GM12865 (cell line): ENCODE results near the gene BASP1.
A peak's percentile ranks its signal among the peaks of the same experiment; 100 is the strongest.

Experiments
- DNase-seq: peaks from one replicate; pipeline ENCODE4 v3.0.0; 2010; ENCODE audit warnings: low read depth
- H3K4me3 ChIP-seq: 2 replicates; pipeline ENCODE4 v1.5.1; 2011; ENCODE audit warnings: mild to moderate bottlenecking, low read depth, low read length, control low read depth
- CTCF ChIP-seq: IDR thresholded peaks from 2 replicates; pipeline ENCODE4 v1.5.1; 2011; ENCODE audit warnings: low read length, control low read depth, low read depth, inconsistent platforms; ENCODE audit not compliant: insufficient read depth; ENCODE audit errors: missing control alignments

The BASP1 gene

GRCh38 chr5:17185349-17185748 lies 32.1 kb upstream of the BASP1 start:
- no peak for DNase-seq
- no peak overlapping the region for H3K4me3 ChIP-seq
- TF ChIP-seq CTCF = no peak

DNA sequence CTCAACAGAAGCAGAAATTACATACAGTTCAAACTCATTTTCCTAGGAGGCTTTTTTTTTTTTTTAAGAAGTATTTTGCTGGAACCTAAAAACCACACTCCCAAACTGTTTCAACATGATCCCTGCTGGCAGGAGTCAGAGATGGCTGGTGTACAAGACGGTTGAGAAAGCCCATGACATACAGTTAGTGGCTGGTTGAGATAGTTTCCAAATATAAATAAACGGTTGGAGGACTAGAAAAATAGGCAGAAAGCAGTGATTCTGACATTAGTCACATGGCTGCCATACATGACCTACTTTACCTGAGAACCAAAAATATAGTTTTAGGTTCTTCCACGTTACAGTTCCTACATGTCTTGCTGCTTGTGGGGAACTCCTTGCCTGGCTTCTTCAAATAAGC lies 31.7 kb upstream of the BASP1 start:
- DNase-seq = no peak
- TF ChIP-seq CTCF = no peak
- H3K4me3 ChIP-seq = no peak overlapping the region

DNA sequence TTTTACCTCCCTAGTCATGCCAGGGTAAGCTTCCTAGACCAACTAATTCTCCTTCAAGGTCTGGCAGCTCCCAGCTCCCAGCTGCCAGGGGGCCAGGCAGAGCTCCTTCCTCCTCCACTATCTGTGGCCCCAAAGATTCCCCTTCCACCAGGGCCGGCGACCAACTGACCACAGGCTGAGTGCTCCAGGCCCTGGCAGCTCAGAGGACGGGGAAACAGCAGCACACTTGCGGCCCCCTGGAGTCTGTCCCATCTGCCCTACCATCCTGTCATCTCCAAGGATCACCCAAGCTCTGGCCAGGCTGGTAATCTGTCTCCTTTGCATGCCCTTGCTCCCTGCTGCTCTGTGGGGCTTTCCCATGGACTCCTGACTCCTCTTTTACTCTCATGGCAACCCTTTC lies 31.2 kb upstream of the BASP1 start:
- TF ChIP-seq CTCF = no peak
- no peak for DNase-seq

GRCh38 chr5:17187011-17187785 lies 30.2 kb upstream of the BASP1 start:
- no peak for DNase-seq
- no peak for TF ChIP-seq CTCF
- H3K4me3 ChIP-seq = no peak overlapping the region

More for the DNA sequence above, 31.2 kb upstream of the BASP1 start:
- no peak overlapping the region for H3K4me3 ChIP-seq

DNA sequence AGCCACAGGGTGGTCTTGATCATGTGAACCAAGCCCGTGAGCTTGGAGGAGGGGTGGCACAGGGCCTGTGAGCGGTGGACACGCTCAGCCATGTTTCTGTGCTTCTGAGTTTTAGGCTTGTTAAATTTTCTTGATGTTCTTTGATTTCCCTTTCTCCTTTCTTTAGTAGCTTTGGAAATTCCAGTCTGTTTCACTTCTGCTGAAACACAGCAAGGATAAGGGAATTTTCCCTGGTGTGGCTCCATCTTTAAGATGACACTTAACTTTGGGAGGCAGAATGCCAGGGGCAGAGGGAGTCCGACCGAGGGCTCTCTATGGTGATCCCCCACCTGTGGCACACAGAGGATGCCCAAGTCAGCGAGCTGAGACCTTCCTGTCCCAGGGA lies 29.7 kb upstream of the BASP1 start:
- no peak for TF ChIP-seq CTCF
- H3K4me3 ChIP-seq = no peak overlapping the region
- no peak for DNase-seq

- H3K4me3 ChIP-seq = no peak overlapping the region
- peak; percentile 81 for DNase-seq
- TF ChIP-seq CTCF = peak; percentile 77
Observed at GRCh38 chr5:17189381-17190036, 27.9 kb upstream of the BASP1 start.

- peak; percentile 65 for TF ChIP-seq CTCF
- H3K4me3 ChIP-seq = no peak overlapping the region
- peak; percentile 49 for DNase-seq
Observed at GRCh38 chr5:17190242-17190778, 27.1 kb upstream of the BASP1 start.
